ENCODE measurements around the gene ADGRV1. TPM values are rescaled to one million over a fixed set of nuclear protein-coding genes. Genes with fewer than 3 reads are reported as not detected.

ADGRV1 gene
- total and polyA plus RNA-seq, 9 of the 15 experiments (the other 6 are each of a cell fraction or from before 2014, with no cell fraction given): 21.7 to 156 (median 58.2) TPM

GRCh38 chr5:90644132-90644531 lies 85.5 kb downstream of the ADGRV1 start (continued):
- TF ChIP-seq ATF6 (CRISPR knock-in tag; IDR thresholded peaks at IDR 0.05) (no peak), CHD1 (IDR thresholded peaks at IDR 0.05; ENCODE audit: low read length) (peak; percentile 11), ZNF280A (IDR thresholded peaks at IDR 0.05; ENCODE audit: low read depth, partially characterized antibody) (no peak), SPI1 (IDR thresholded peaks at IDR 0.05; ENCODE audit: borderline replicate concordance, low read depth, low read length) (peak; percentile 35; the same call in 1 of the 2 replicates), DACH1 (IDR thresholded peaks at IDR 0.05; ENCODE audit: partially characterized antibody) (no peak), IRF1 (CRISPR knock-in tag; IDR thresholded peaks at IDR 0.05; ENCODE audit: borderline replicate concordance) (no peak), POLR2H (tag; IDR thresholded peaks at IDR 0.05; ENCODE audit: low read depth) (peak; percentile 65), POLR2AphosphoS5 (IDR thresholded peaks at IDR 0.05; ENCODE audit: control insufficient read depth, insufficient read depth, low read depth, low read length) (peak; percentile 91), SRSF7 (optimal IDR thresholded peaks at IDR 0.05; ENCODE audit: low read depth, low read length) (no peak), NCOA2 (IDR thresholded peaks at IDR 0.05; ENCODE audit: partially characterized antibody in 2 of 2) (peak; percentile 88), POLR2B (IDR thresholded peaks at IDR 0.05; ENCODE audit: low read depth, partially characterized antibody) (peak; percentile 74), RAD51 (IDR thresholded peaks at IDR 0.05; ENCODE audit: borderline replicate concordance, low read depth) (no peak), ZNF740 (CRISPR knock-in tag; IDR thresholded peaks at IDR 0.05) (no peak), ZNF740 (tag; IDR thresholded peaks at IDR 0.05) (no peak), TAF1 (IDR thresholded peaks at IDR 0.05; ENCODE audit: control insufficient read depth, extremely low read depth, insufficient read depth, low read length, severe bottlenecking) (peak; percentile 49), ZNF699 (CRISPR knock-in tag; IDR thresholded peaks at IDR 0.05; ENCODE audit: insufficient replicate concordance) (no peak), STAT5A (IDR thresholded peaks at IDR 0.05; ENCODE audit: borderline replicate concordance, low read length) (peak; percentile 97), ZNF124 (CRISPR knock-in tag; IDR thresholded peaks at IDR 0.05) (no peak), SIN3B (IDR thresholded peaks at IDR 0.05; ENCODE audit: low read depth) (no peak), RFX7 (CRISPR knock-in tag; IDR thresholded peaks at IDR 0.05) (no peak), HOXB6 (CRISPR knock-in tag; IDR thresholded peaks at IDR 0.05; ENCODE audit: borderline replicate concordance) (no peak)

Measured in K562 (cell line).